Measurements from ENCODE around the gene ETHE1.
"Not testable (repeated sequence)": the region's sequence is repeated elsewhere in the genome, so short reads cannot be mapped to it uniquely, and the experiment has no call there.

The ETHE1 gene

GRCh38 chr19:43522929-43523328, 4.1 kb downstream of the ETHE1 start:
- TF ChIP-seq CTCF (IDR thresholded peaks at IDR 0.05; ENCODE audit: insufficient read depth, low read length, poor library complexity, severe bottlenecking): no peak
- TF ChIP-seq EZH2phosphoT487 (conservative IDR thresholded peaks at IDR 0.05; ENCODE audit: low read length): no peak
- Histone ChIP-seq H3F3A (ENCODE audit: insufficient read depth) (no peaks in the 10 kb centered on the region), H4K20me1 (ENCODE audit: low read depth, low read length) (no peaks in the 10 kb centered on the region), H3K9ac (ENCODE audit: low read length) (no peak overlapping the region), H3K79me2 (ENCODE audit: insufficient read depth, low read length) (no peaks in the 10 kb centered on the region), H3K4me3 (ENCODE audit: insufficient read depth, low read length, poor library complexity, severe bottlenecking) (no peak overlapping the region), H3K36me3 (ENCODE audit: low read length) (no peaks in the 10 kb centered on the region), H3K27me3 (ENCODE audit: low read length) (no peaks in the 10 kb centered on the region), H3K27ac (ENCODE audit: low read depth, low read length) (no peak overlapping the region), H3K4me2 (ENCODE audit: low read depth, low read length, poor library complexity, severe bottlenecking) (no peak overlapping the region), H3K9me3 (ENCODE audit: insufficient read depth, low read length) (no peaks in the 10 kb centered on the region), H3K9me2 (replicated peaks; ENCODE audit: insufficient read depth, low read length) (no peaks in the 10 kb centered on the region), H2AFZ (ENCODE audit: low read depth, low read length, severe bottlenecking) (no peak overlapping the region)

DNA sequence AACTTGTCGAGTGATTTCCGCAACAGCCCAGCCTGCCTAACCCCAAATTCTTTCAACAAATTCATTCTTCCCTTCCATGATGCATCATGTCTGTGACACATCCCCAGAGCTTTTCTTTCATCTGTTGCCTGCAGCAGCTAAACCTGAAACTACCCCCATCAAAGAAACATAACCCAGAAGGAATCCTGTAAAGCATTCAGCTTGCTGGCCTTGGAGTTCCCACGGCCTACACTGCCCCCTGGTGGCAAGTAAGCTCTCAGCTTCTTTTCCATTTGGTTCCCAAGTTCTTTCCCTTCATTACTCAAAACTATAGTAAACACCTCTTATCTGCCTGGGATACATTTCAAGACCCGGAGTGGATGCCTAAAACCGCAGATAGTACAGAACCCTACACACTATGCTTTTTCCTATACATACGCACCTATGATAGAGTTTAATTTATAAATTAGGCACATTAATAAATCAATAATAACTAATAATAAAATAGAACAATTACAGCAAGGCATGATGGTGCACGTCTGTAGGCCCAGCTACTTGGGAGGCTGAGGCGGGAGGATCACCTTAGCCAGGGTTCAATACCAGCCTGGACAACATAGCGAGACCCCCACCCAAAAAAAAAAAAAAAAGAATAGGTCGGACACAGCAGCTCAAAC, 7.4 kb downstream of the ETHE1 start:
- Histone ChIP-seq H3K4me2 (ENCODE audit: low read depth, low read length, poor library complexity, severe bottlenecking) (no peak overlapping the region), H3K9me2 (replicated peaks; ENCODE audit: insufficient read depth, low read length) (no peaks in the 10 kb centered on the region), H2AFZ (ENCODE audit: low read depth, low read length, severe bottlenecking) (no peak overlapping the region)

GRCh38 chr19:43518051-43518450, 8.9 kb downstream of the ETHE1 start:
- Histone ChIP-seq H3K9me2 (replicated peaks; ENCODE audit: insufficient read depth, low read length) (no peaks in the 10 kb centered on the region), H2AFZ (ENCODE audit: low read depth, low read length, severe bottlenecking) (no peak overlapping the region), H4K20me1 (ENCODE audit: low read depth, low read length) (no peaks in the 10 kb centered on the region), H3K27ac (ENCODE audit: low read depth, low read length) (no peak overlapping the region), H3K79me2 (ENCODE audit: insufficient read depth, low read length) (no peaks in the 10 kb centered on the region), H3F3A (ENCODE audit: insufficient read depth) (no peaks in the 10 kb centered on the region), H3K4me2 (ENCODE audit: low read depth, low read length, poor library complexity, severe bottlenecking) (no peak overlapping the region), H3K36me3 (ENCODE audit: low read length) (no peaks in the 10 kb centered on the region), H3K9ac (ENCODE audit: low read length) (no peak overlapping the region), H3K27me3 (ENCODE audit: low read length) (no peaks in the 10 kb centered on the region), H3K9me3 (ENCODE audit: insufficient read depth, low read length) (no peaks in the 10 kb centered on the region), H3K4me3 (ENCODE audit: insufficient read depth, low read length, poor library complexity, severe bottlenecking) (no peak overlapping the region)
- TF ChIP-seq CTCF (IDR thresholded peaks at IDR 0.05; ENCODE audit: insufficient read depth, low read length, poor library complexity, severe bottlenecking) (no peak), EZH2phosphoT487 (conservative IDR thresholded peaks at IDR 0.05; ENCODE audit: low read length) (no peak)

More for the DNA sequence above, 7.4 kb downstream of the ETHE1 start:
- Histone ChIP-seq H3K4me3 (ENCODE audit: insufficient read depth, low read length, poor library complexity, severe bottlenecking) (no peak overlapping the region), H4K20me1 (ENCODE audit: low read depth, low read length) (no peaks in the 10 kb centered on the region), H3K9ac (ENCODE audit: low read length) (no peak overlapping the region), H3K27ac (ENCODE audit: low read depth, low read length) (no peak overlapping the region), H3K79me2 (ENCODE audit: insufficient read depth, low read length) (no peaks in the 10 kb centered on the region), H3K27me3 (ENCODE audit: low read length) (no peaks in the 10 kb centered on the region), H3F3A (ENCODE audit: insufficient read depth) (no peaks in the 10 kb centered on the region), H3K9me3 (ENCODE audit: insufficient read depth, low read length) (no peaks in the 10 kb centered on the region), H3K36me3 (ENCODE audit: low read length) (no peaks in the 10 kb centered on the region)
- no peak for TF ChIP-seq EZH2phosphoT487 (conservative IDR thresholded peaks at IDR 0.05; ENCODE audit: low read length)
- peak; percentile 88 for TF ChIP-seq CTCF (IDR thresholded peaks at IDR 0.05; ENCODE audit: insufficient read depth, low read length, poor library complexity, severe bottlenecking)

DNA sequence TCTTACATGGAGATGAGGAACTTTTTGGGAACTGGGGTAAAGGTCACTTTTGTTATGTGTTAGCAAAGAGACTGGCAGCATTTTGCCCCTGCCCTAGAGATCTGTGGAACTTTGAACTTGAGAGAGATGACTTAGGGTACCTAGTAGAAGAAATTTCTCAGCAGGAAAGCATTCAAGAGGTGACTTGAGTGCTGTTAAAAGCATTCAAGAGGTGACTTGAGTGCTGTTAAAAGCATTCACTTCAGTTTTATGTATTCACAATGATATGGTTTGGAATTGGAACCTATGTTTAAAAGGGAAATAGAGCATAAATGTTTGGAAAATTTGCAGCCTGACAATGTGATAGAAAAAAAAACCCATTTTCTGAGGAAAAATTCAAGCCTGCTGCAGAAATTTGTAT, 14.6 kb downstream of the ETHE1 start:
- H3K36me3 ChIP-seq (ENCODE audit: low read length); H3K4me3 ChIP-seq (ENCODE audit: insufficient read depth, low read length, poor library complexity, severe bottlenecking); H3K27me3 ChIP-seq (ENCODE audit: low read length); H3K4me2 ChIP-seq (ENCODE audit: low read depth, low read length, poor library complexity, severe bottlenecking); H3F3A ChIP-seq (ENCODE audit: insufficient read depth); H3K79me2 ChIP-seq (ENCODE audit: insufficient read depth, low read length); H3K9me3 ChIP-seq (ENCODE audit: insufficient read depth, low read length); H4K20me1 ChIP-seq (ENCODE audit: low read depth, low read length); H3K9ac ChIP-seq (ENCODE audit: low read length); H2AFZ ChIP-seq (ENCODE audit: low read depth, low read length, severe bottlenecking); H3K27ac ChIP-seq (ENCODE audit: low read depth, low read length); H3K9me2 ChIP-seq (replicated peaks; ENCODE audit: insufficient read depth, low read length): not testable (repeated sequence)

Data from SU-DHL-6 (cell line).